ENCODE data around the gene COX17. TPM values are rescaled to one million over a fixed set of nuclear protein-coding genes. Genes with fewer than 3 reads are reported as not detected.

The COX17 gene
- total RNA-seq, 4 donors from 2014 or later: 12.8 to 73.0 (median 46.0) TPM

GRCh38 chr3:119653876-119654275, 23.3 kb downstream of the COX17 start:
- H3K9me3 ChIP-seq: no peaks in the 10 kb centered on the region
- WGBS, 2 donors: 46 to 47% methylated on average over 2 of the region's 2 CpGs
- TF ChIP-seq POLR2A (IDR thresholded peaks at IDR 0.05) (no peak), CTCF (IDR thresholded peaks at IDR 0.05) (no peak)

GRCh38 chr3:119652306-119653033, 24.7 kb downstream of the COX17 start:
- DNase-seq: no peak
- H3K27me3 ChIP-seq: no peaks in the 10 kb centered on the region
- TF ChIP-seq CTCF (IDR thresholded peaks at IDR 0.05) (no peak), POLR2A (IDR thresholded peaks at IDR 0.05) (no peak)
- no peaks in the 10 kb centered on the region for H3K9me3 ChIP-seq
- peak overlapping the region in 2 of 3 donors; percentile 2 to 45 for H3K27ac ChIP-seq
- peaks cover 9 to 10% of the 10 kb centered on the region in 2 donors for H3K4me1 ChIP-seq
- intact Hi-C loops (cut with DNase I): no loop called here
- no peaks in the 10 kb centered on the region for H3K36me3 ChIP-seq
- WGBS, 2 donors: 89% methylated on average over 7 of the region's 7 CpGs
- H3K4me3 ChIP-seq (replicated peaks in 1 of 3): no peak overlapping the region

More at GRCh38 chr3:119653876-119654275, 23.3 kb downstream of the COX17 start:
- Histone ChIP-seq H3K4me1 (no peaks in the 10 kb centered on the region), H3K27me3 (no peaks in the 10 kb centered on the region), H3K4me3 (replicated peaks in 1 of 3) (no peak overlapping the region), H3K27ac (no peak overlapping the region), H3K36me3 (no peaks in the 10 kb centered on the region)
- intact Hi-C loops (cut with DNase I): no loop called here
- DNase-seq: no peak

- WGBS, 2 donors: 75 to 82% methylated on average over 3 of the region's 3 CpGs
- H3K36me3 ChIP-seq: no peaks in the 10 kb centered on the region
- intact Hi-C loops (cut with DNase I): no loop called here
- TF ChIP-seq POLR2A (IDR thresholded peaks at IDR 0.05) (no peak), CTCF (IDR thresholded peaks at IDR 0.05) (no peak)
- no peak overlapping the region for H3K4me3 ChIP-seq (replicated peaks in 1 of 3)
- no peak overlapping the region for H3K27ac ChIP-seq
- no peaks in the 10 kb centered on the region for H3K9me3 ChIP-seq
- H3K4me1 ChIP-seq: peaks cover 20 to 21% of the 10 kb centered on the region in 2 donors
- no peaks in the 10 kb centered on the region for H3K27me3 ChIP-seq
- no peak for DNase-seq
Measured at GRCh38 chr3:119649761-119650160, 27.4 kb downstream of the COX17 start.

GRCh38 chr3:119647843-119648575, 29.2 kb downstream of the COX17 start:
- peaks cover 24 to 25% of the 10 kb centered on the region in 2 donors for H3K4me1 ChIP-seq

More at GRCh38 chr3:119647843-119648575, 29.2 kb downstream of the COX17 start:
- TF ChIP-seq POLR2A (IDR thresholded peaks at IDR 0.05) (no peak), CTCF (IDR thresholded peaks at IDR 0.05) (no peak)
- Histone ChIP-seq H3K9me3 (no peaks in the 10 kb centered on the region), H3K36me3 (no peaks in the 10 kb centered on the region), H3K27ac (peak overlapping the region; percentile 66 to 89 (median 87)), H3K27me3 (no peaks in the 10 kb centered on the region), H3K4me3 (replicated peaks in 1 of 3) (no peak overlapping the region)
- peak; percentile 61 to 71 for DNase-seq
- intact Hi-C loops (cut with DNase I): no loop called here
- 41 to 53% methylated on average over 12 of the region's 12 CpGs for WGBS, 2 donors
